ENCODE data around the gene PLXDC1. TPM values are rescaled to one million over a fixed set of nuclear protein-coding genes. Genes with fewer than 3 reads are reported as not detected.

Gene PLXDC1
- total and polyA plus RNA-seq, 11 donors, result 4.8 to 17.4 (median 13.3) TPM

GRCh38 chr17:39183045-39183444 lies 31.6 kb upstream of the PLXDC1 start:
- no peak overlapping the region for H3K27ac ChIP-seq
- no peak for TF ChIP-seq POLR2A (IDR thresholded peaks at IDR 0.05)
- TF ChIP-seq, protein P1, sequence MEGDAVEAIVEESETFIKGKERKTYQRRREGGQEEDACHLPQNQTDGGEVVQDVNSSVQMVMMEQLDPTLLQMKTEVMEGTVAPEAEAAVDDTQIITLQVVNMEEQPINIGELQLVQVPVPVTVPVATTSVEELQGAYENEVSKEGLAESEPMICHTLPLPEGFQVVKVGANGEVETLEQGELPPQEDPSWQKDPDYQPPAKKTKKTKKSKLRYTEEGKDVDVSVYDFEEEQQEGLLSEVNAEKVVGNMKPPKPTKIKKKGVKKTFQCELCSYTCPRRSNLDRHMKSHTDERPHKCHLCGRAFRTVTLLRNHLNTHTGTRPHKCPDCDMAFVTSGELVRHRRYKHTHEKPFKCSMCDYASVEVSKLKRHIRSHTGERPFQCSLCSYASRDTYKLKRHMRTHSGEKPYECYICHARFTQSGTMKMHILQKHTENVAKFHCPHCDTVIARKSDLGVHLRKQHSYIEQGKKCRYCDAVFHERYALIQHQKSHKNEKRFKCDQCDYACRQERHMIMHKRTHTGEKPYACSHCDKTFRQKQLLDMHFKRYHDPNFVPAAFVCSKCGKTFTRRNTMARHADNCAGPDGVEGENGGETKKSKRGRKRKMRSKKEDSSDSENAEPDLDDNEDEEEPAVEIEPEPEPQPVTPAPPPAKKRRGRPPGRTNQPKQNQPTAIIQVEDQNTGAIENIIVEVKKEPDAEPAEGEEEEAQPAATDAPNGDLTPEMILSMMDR (IDR thresholded peaks at IDR 0.05), result no peak
- WGBS, 4 donors, result 85 to 96% (median 95%) methylated on average over 5 of the region's 5 CpGs
- intact Hi-C loops (cut with DNase I), result loop anchor here in 1 of 10 donors (10.0 kb wide), 1 partner anchor 52 kb away; no protein-coding TSS in a partner anchor
- peaks cover 0 to 82% (median 35%) of the 10 kb centered on the region in 9 donors for H3K36me3 ChIP-seq
- H3K9me3 ChIP-seq, result no peaks in the 10 kb centered on the region
- no peaks in the 10 kb centered on the region for H3K27me3 ChIP-seq
- H3K4me1 ChIP-seq, result no peaks in the 10 kb centered on the region
- H3K4me3 ChIP-seq, result no peak overlapping the region
- DNase-seq (no peak), ATAC-seq (no peak)

DNA sequence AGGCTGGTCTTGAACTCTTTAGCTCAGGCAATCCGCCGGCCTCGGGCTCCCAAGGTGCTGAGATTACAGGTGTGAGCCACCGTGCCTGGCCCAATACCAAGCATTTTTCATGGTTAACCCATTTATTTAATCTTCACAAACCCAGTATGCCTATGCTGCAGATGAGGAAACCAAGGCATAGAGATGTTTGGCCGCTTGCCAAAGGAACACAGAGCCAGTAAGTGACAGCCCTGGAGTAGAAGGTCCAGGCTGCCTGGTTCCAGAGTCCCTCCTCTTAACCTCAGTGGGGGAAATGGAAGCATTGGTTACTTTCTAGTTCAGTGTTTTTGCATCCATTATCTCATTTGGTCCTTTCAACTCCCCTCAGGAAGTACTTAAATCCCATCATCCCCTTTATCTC lies 29.9 kb upstream of the PLXDC1 start:
- H3K27me3 ChIP-seq, result no peaks in the 10 kb centered on the region
- ATAC-seq (no peak), DNase-seq (no peak)
- intact Hi-C loops (cut with DNase I), result loop anchor here in 1 of 10 donors (10.0 kb wide), 1 partner anchor 53 kb away; no protein-coding TSS in a partner anchor
- TF ChIP-seq, protein P1 (IDR thresholded peaks at IDR 0.05), result no peak
- no peak for TF ChIP-seq POLR2A (IDR thresholded peaks at IDR 0.05)
- H3K4me1 ChIP-seq, result no peaks in the 10 kb centered on the region
- no peak overlapping the region for H3K27ac ChIP-seq
- no peaks in the 10 kb centered on the region for H3K9me3 ChIP-seq
- peaks cover 0 to 74% (median 30%) of the 10 kb centered on the region in 9 donors for H3K36me3 ChIP-seq
- no peak overlapping the region for H3K4me3 ChIP-seq
- WGBS, 4 donors, result 90 to 97% (median 93%) methylated on average over 5 of the region's 5 CpGs

- Histone ChIP-seq H3K4me3 (no peak overlapping the region), H3K4me1 (peaks cover 0 to 13% (median 2%) of the 10 kb centered on the region in 12 donors), H3K27me3 (no peaks in the 10 kb centered on the region), H3K27ac (no peak overlapping the region), H3K36me3 (peaks cover 0 to 54% (median 21%) of the 10 kb centered on the region in 9 donors), H3K9me3 (no peaks in the 10 kb centered on the region)
- WGBS, 4 donors, result 83 to 91% (median 90%) methylated on average over 4 of the region's 4 CpGs
- ATAC-seq, result no peak
- no peak for DNase-seq
- intact Hi-C loops (cut with DNase I), result loop anchor here in 2 of 10 donors (5.0 kb wide), 1 partner anchor 196 kb away; no protein-coding TSS in a partner anchor
- no peak for TF ChIP-seq POLR2A (IDR thresholded peaks at IDR 0.05)
- TF ChIP-seq, protein P1 (IDR thresholded peaks at IDR 0.05), result no peak
Observed at GRCh38 chr17:39178536-39178935, 27.1 kb upstream of the PLXDC1 start.

- intact Hi-C loops (cut with DNase I), result loop anchor here in 2 of 10 donors (5.0 kb wide), 1 partner anchor 195 kb away; no protein-coding TSS in a partner anchor
- no peak overlapping the region for H3K27ac ChIP-seq
- no peak overlapping the region for H3K4me3 ChIP-seq
- DNase-seq (no peak), ATAC-seq (no peak)
- H3K4me1 ChIP-seq, result peaks cover 0 to 13% (median 2%) of the 10 kb centered on the region in 12 donors
- H3K27me3 ChIP-seq, result no peaks in the 10 kb centered on the region
- TF ChIP-seq, protein P1 (IDR thresholded peaks at IDR 0.05), result no peak
- TF ChIP-seq POLR2A (IDR thresholded peaks at IDR 0.05), result no peak
- 91 to 93% (median 93%) methylated on average over 12 of the region's 12 CpGs for WGBS, 4 donors
- no peaks in the 10 kb centered on the region for H3K9me3 ChIP-seq
- peaks cover 0 to 41% (median 11%) of the 10 kb centered on the region in 9 donors for H3K36me3 ChIP-seq
Observed at GRCh38 chr17:39177256-39177655, 25.8 kb upstream of the PLXDC1 start.
